ENCODE results near the gene ACKR3.

- TF ChIP-seq POLR2A (IDR thresholded peaks at IDR 0.05; ENCODE audit: low read depth, low read length) (no peak), TAF1 (IDR thresholded peaks at IDR 0.05; ENCODE audit: borderline replicate concordance, low read depth, low read length) (no peak), POLR2AphosphoS5 (IDR thresholded peaks at IDR 0.05; ENCODE audit: low read depth, low read length) (no peak)
These were observed 61.7 kb downstream of the ACKR3 start for GRCh38 chr2:236631281-236631855.
